Measurements from ENCODE around the gene OR6X1.

OR6X1 gene

DNA sequence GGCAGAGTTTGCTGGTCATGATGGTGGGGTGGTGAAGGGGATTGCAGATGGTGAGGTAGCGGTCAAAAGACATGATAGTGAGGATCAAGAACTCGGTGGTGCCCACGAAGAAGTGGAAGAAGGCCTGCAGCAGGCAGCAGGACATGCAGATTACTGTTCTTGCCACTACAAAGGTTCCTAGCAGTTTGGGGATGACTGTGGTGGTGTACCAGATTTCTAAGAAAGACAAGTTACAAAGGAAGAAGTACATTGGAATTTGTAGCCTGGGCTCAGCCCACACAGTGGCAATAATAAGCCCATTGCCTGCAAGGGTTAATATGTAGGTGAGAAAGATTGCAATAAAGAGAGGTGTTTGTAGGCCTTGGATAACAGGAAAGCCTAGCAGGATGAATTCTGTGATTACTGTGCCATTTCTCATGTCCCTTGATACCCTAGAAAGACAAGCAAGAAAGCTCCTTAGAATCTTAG lies at the start of gene OR6X1:
Gene OR6X1 (minus strand): TSS at position 418 of the 468 bp plus-strand sequence. CDS start 0 bp downstream, at position 418.
- Histone ChIP-seq H3K27me3 (ENCODE audit: insufficient read depth, low read length) (no peaks in the 10 kb centered on the region), H3K9me3 (ENCODE audit: insufficient read depth, low read depth, low read length) (no peaks in the 10 kb centered on the region; the same call in 1 of the 2 replicates), H3K9ac (ENCODE audit: low read depth, low read length) (no peak within 1 kb of the TSS)

DNA sequence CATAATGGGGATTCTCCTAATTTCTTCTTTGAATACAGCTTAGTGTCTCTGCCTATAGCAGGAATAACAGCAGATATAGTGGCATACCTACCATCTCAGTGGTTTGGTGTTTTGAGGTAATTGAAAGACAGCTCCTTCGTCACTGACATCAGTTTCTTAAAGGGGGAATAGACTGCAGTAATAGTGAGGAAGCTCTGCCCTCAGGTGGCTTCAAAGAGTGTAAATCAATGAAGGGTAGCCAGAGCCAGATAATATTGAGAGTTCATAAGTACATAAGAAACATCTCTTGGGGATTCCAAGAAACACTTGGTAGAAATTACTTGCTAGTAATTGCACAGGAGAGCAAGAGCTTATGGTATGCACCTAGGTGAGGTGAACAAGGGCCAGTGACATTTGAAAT lies 47.4 kb upstream of the OR6X1 start:
- H3K27ac ChIP-seq (ENCODE audit: low read length), result no peak overlapping the region
- H3K9me3 ChIP-seq (ENCODE audit: insufficient read depth, low read depth, low read length), result no peaks in the 10 kb centered on the region
- no peaks in the 10 kb centered on the region for H3K36me3 ChIP-seq (ENCODE audit: insufficient read depth, low read depth, low read length)
- no peak overlapping the region for H3K4me3 ChIP-seq (ENCODE audit: low read length)
- no peaks in the 10 kb centered on the region for H3K4me1 ChIP-seq (ENCODE audit: insufficient read depth, low read length)
- no peaks in the 10 kb centered on the region for H3K27me3 ChIP-seq (ENCODE audit: insufficient read depth, low read length)
- no peak overlapping the region for H3K9ac ChIP-seq (ENCODE audit: low read depth, low read length)

More for the DNA sequence above, at the start of gene OR6X1:
- Histone ChIP-seq H3K4me3 (ENCODE audit: low read length) (no peak within 1 kb of the TSS), H3K27ac (ENCODE audit: low read length) (no peak within 1 kb of the TSS), H3K36me3 (ENCODE audit: insufficient read depth, low read depth, low read length) (no peaks in the 10 kb centered on the region), H3K4me1 (ENCODE audit: insufficient read depth, low read length) (no peaks in the 10 kb centered on the region; the same call in 1 of the 2 replicates)

DNA sequence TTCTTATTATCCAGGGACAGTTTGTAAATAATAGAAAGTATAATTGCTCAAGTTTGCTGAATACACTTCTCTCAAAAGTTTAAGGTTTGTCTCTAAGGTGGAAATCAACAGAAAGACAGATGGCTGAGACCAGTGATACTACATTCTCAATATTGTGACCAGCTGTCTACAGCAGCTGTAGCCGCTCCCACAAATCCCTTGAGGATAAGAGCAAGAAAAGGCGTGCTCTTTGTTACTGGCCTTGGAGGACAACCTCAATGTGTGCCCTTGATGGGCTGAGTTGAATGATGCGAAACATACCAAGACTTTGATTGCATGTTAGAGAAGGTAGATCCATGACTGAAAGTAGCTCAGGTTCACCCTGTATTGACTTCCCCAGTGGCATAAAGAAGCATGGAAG lies 45.7 kb upstream of the OR6X1 start:
- Histone ChIP-seq H3K4me1 (ENCODE audit: insufficient read depth, low read length) (no peaks in the 10 kb centered on the region), H3K27ac (ENCODE audit: low read length) (no peak overlapping the region), H3K36me3 (ENCODE audit: insufficient read depth, low read depth, low read length) (no peaks in the 10 kb centered on the region), H3K4me3 (ENCODE audit: low read length) (no peak overlapping the region), H3K9ac (ENCODE audit: low read depth, low read length) (no peak overlapping the region), H3K27me3 (ENCODE audit: insufficient read depth, low read length) (no peaks in the 10 kb centered on the region), H3K9me3 (ENCODE audit: insufficient read depth, low read depth, low read length) (peaks cover 2% of the 10 kb centered on the region; the same call in 1 of the 2 replicates)

GRCh38 chr11:123799438-123799837 lies 45.1 kb upstream of the OR6X1 start:
- H3K36me3 ChIP-seq (ENCODE audit: insufficient read depth, low read depth, low read length), result no peaks in the 10 kb centered on the region
- H3K4me1 ChIP-seq (ENCODE audit: insufficient read depth, low read length), result no peaks in the 10 kb centered on the region
- no peak overlapping the region for H3K4me3 ChIP-seq (ENCODE audit: low read length)
- no peak overlapping the region for H3K9ac ChIP-seq (ENCODE audit: low read depth, low read length)
- peaks cover 2% of the 10 kb centered on the region; the same call in 1 of the 2 replicates for H3K9me3 ChIP-seq (ENCODE audit: insufficient read depth, low read depth, low read length)
- no peaks in the 10 kb centered on the region for H3K27me3 ChIP-seq (ENCODE audit: insufficient read depth, low read length)
- no peak overlapping the region for H3K27ac ChIP-seq (ENCODE audit: low read length)

GRCh38 chr11:123798513-123799252 lies 44.4 kb upstream of the OR6X1 start:
- no peaks in the 10 kb centered on the region for H3K36me3 ChIP-seq (ENCODE audit: insufficient read depth, low read depth, low read length)
- no peak overlapping the region for H3K9ac ChIP-seq (ENCODE audit: low read depth, low read length)
- no peak overlapping the region for H3K27ac ChIP-seq (ENCODE audit: low read length)
- no peaks in the 10 kb centered on the region for H3K4me1 ChIP-seq (ENCODE audit: insufficient read depth, low read length)
- peaks cover 3% of the 10 kb centered on the region; the same call in 1 of the 2 replicates for H3K9me3 ChIP-seq (ENCODE audit: insufficient read depth, low read depth, low read length)
- no peaks in the 10 kb centered on the region for H3K27me3 ChIP-seq (ENCODE audit: insufficient read depth, low read length)
- no peak overlapping the region for H3K4me3 ChIP-seq (ENCODE audit: low read length)

DNA sequence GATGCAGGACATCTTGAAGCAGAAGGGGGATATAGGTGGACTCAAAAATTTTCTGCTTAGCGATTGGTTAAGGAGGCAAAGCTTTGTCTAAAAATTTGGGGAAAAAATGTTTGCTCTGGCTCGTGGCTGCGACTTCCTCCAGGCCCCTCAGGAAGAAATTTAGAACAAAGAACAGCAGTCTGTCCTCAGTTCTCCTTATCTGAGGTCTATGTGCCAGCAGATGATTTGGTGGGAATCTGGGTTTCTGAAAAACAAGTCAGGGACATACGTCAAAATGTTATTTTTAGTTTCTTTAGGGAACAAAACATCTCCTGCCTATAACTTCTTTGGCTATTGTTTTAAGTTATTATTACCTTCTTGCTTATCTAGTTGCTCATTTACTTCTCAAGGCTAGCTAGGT lies 43.8 kb upstream of the OR6X1 start:
- Histone ChIP-seq H3K27me3 (ENCODE audit: insufficient read depth, low read length) (no peaks in the 10 kb centered on the region), H3K9me3 (ENCODE audit: insufficient read depth, low read depth, low read length) (peaks cover 9% of the 10 kb centered on the region; the same call in 1 of the 2 replicates), H3K4me3 (ENCODE audit: low read length) (no peak overlapping the region), H3K27ac (ENCODE audit: low read length) (no peak overlapping the region), H3K36me3 (ENCODE audit: insufficient read depth, low read depth, low read length) (no peaks in the 10 kb centered on the region), H3K9ac (ENCODE audit: low read depth, low read length) (no peak overlapping the region), H3K4me1 (ENCODE audit: insufficient read depth, low read length) (no peaks in the 10 kb centered on the region)

DNA sequence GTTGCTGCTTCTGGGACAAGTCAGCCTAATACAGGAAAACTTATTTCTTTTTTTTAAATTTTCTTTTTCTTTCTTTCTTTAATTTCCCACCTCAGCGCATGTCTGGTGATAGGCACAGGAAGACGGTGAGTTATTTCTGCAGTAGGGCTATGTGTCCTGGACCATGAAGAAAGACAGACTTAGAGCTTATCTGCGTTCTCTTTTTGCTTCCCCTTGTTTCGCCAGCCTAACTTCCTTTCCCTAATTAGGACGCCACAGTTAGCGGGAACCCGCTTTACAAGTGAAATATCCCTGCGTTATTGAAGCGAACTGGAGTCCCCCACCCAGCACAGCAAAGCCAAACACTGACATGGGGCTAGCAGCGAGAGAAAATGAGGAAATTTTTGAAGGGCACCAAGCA lies 43.2 kb upstream of the OR6X1 start:
- no peak overlapping the region for H3K27ac ChIP-seq (ENCODE audit: low read length)
- H3K36me3 ChIP-seq (ENCODE audit: insufficient read depth, low read depth, low read length), result no peaks in the 10 kb centered on the region
- H3K27me3 ChIP-seq (ENCODE audit: insufficient read depth, low read length), result no peaks in the 10 kb centered on the region
- no peaks in the 10 kb centered on the region for H3K4me1 ChIP-seq (ENCODE audit: insufficient read depth, low read length)
- no peak overlapping the region for H3K9ac ChIP-seq (ENCODE audit: low read depth, low read length)
- H3K9me3 ChIP-seq (ENCODE audit: insufficient read depth, low read depth, low read length), result peaks cover 15% of the 10 kb centered on the region; the same call in 1 of the 2 replicates
- H3K4me3 ChIP-seq (ENCODE audit: low read length), result no peak overlapping the region

- no peak overlapping the region for H3K9ac ChIP-seq (ENCODE audit: low read depth, low read length)
- H3K9me3 ChIP-seq (ENCODE audit: insufficient read depth, low read depth, low read length), result peaks cover 19% of the 10 kb centered on the region; the same call in 1 of the 2 replicates
- H3K4me1 ChIP-seq (ENCODE audit: insufficient read depth, low read length), result no peaks in the 10 kb centered on the region
- H3K27ac ChIP-seq (ENCODE audit: low read length), result no peak overlapping the region
- no peaks in the 10 kb centered on the region for H3K27me3 ChIP-seq (ENCODE audit: insufficient read depth, low read length)
- H3K4me3 ChIP-seq (ENCODE audit: low read length), result no peak overlapping the region
- H3K36me3 ChIP-seq (ENCODE audit: insufficient read depth, low read depth, low read length), result no peaks in the 10 kb centered on the region
Observed at GRCh38 chr11:123797114-123797513, 42.8 kb upstream of the OR6X1 start.

DNA sequence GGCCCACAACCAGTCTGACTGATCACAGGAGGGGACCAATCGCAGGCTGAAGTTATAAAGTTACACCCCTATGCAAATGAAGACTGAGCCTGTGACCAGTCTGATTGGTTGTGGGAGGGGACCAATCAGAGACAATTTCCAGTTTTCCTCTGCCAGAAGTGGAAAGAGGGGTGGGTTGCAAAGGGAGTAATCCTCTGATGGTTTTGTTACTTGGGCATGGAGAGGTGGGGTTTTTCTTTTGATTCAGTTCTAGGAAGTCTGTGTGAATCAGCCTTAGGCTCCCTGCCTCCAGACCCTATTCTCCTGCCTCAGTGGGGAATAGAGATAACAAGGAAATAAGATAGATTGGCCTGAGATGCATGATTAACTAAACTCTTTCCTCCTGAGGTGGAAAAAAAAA lies 41.9 kb upstream of the OR6X1 start:
- no peak overlapping the region for H3K9ac ChIP-seq (ENCODE audit: low read depth, low read length)
- no peaks in the 10 kb centered on the region for H3K27me3 ChIP-seq (ENCODE audit: insufficient read depth, low read length)
- H3K4me1 ChIP-seq (ENCODE audit: insufficient read depth, low read length), result no peaks in the 10 kb centered on the region
- no peak overlapping the region for H3K27ac ChIP-seq (ENCODE audit: low read length)
- peaks cover 27% of the 10 kb centered on the region for H3K9me3 ChIP-seq (ENCODE audit: insufficient read depth, low read depth, low read length)
- H3K36me3 ChIP-seq (ENCODE audit: insufficient read depth, low read depth, low read length), result no peaks in the 10 kb centered on the region
- H3K4me3 ChIP-seq (ENCODE audit: low read length), result no peak overlapping the region

GRCh38 chr11:123783536-123783935 lies 29.2 kb upstream of the OR6X1 start:
- Histone ChIP-seq H3K4me1 (ENCODE audit: insufficient read depth, low read length) (peaks cover 18% of the 10 kb centered on the region; the same call in 1 of the 2 replicates), H3K4me3 (ENCODE audit: low read length) (no peak overlapping the region), H3K9me3 (ENCODE audit: insufficient read depth, low read depth, low read length) (peaks cover 12% of the 10 kb centered on the region; the same call in 1 of the 2 replicates), H3K27me3 (ENCODE audit: insufficient read depth, low read length) (no peaks in the 10 kb centered on the region), H3K27ac (ENCODE audit: low read length) (no peak overlapping the region), H3K36me3 (ENCODE audit: insufficient read depth, low read depth, low read length) (no peaks in the 10 kb centered on the region), H3K9ac (ENCODE audit: low read depth, low read length) (no peak overlapping the region)

- H3K27ac ChIP-seq (ENCODE audit: low read length), result peak overlapping the region; percentile 49
- no peaks in the 10 kb centered on the region for H3K27me3 ChIP-seq (ENCODE audit: insufficient read depth, low read length)
- H3K4me3 ChIP-seq (ENCODE audit: low read length), result no peak overlapping the region
- no peaks in the 10 kb centered on the region for H3K36me3 ChIP-seq (ENCODE audit: insufficient read depth, low read depth, low read length)
- H3K9me3 ChIP-seq (ENCODE audit: insufficient read depth, low read depth, low read length), result 0 out of 2 replicates have a peak, but pooled peaks cover 2% of the 10 kb centered on the region
- peaks cover 55% of the 10 kb centered on the region; the same call in 1 of the 2 replicates for H3K4me1 ChIP-seq (ENCODE audit: insufficient read depth, low read length)
- no peak overlapping the region for H3K9ac ChIP-seq (ENCODE audit: low read depth, low read length)
Observed at GRCh38 chr11:123778511-123778910, 24.2 kb upstream of the OR6X1 start.
